ENCODE results near the gene SRGAP1.

- no peak for TF ChIP-seq CTCF (conservative IDR thresholded peaks at IDR 0.05)
- no peak for TF ChIP-seq ZFX (IDR thresholded peaks at IDR 0.05)
Observed at GRCh38 chr12:63927511-63927910, 83.0 kb downstream of the SRGAP1 start.

Data from C4-2B (cell line).